ENCODE data around the gene ZNF211.

The ZNF211 gene

GRCh38 chr19:57656346-57656745 lies 23.4 kb downstream of the ZNF211 start:
- DNase-seq = no peak

GRCh38 chr19:57664269-57665127 lies 31.5 kb downstream of the ZNF211 start:
- DNase-seq = no peak

- no peak for DNase-seq
These were observed 32.4 kb downstream of the ZNF211 start for GRCh38 chr19:57665261-57665806.

GRCh38 chr19:57667228-57667627 lies 34.3 kb downstream of the ZNF211 start:
- no peak for DNase-seq

GRCh38 chr19:57668635-57669034 lies 35.7 kb downstream of the ZNF211 start, which contains the start of gene ZSCAN4:
Gene ZSCAN4, plus strand, starts transcription at chr19:57668935. Its CDS starts 7,211 bp downstream, at chr19:57676146.
- no peak for DNase-seq

GRCh38 chr19:57671124-57671895 lies 38.3 kb downstream of the ZNF211 start:
- DNase-seq = no peak

GRCh38 chr19:57672466-57672865 lies 39.5 kb downstream of the ZNF211 start:
- DNase-seq = no peak

- no peak for DNase-seq
These were observed 42.9 kb downstream of the ZNF211 start for GRCh38 chr19:57675881-57676280.

GRCh38 chr19:57682226-57682766 lies 49.3 kb downstream of the ZNF211 start:
- DNase-seq = peak in 1 of 2 donors; percentile 3

GRCh38 chr19:57686727-57687126 lies 53.8 kb downstream of the ZNF211 start:
- DNase-seq = no peak

GRCh38 chr19:57687363-57688010 lies 54.5 kb downstream of the ZNF211 start:
- no peak for DNase-seq

- DNase-seq = no peak
These were observed 55.2 kb downstream of the ZNF211 start for GRCh38 chr19:57688011-57688763.

- no peak for DNase-seq
These were observed 56.8 kb downstream of the ZNF211 start for GRCh38 chr19:57689750-57690149.

Data from inflammatory macrophage treated with lipopolysaccharide for 1 hour (primary cell).